ENCODE results near the gene KCNJ9.

KCNJ9 gene

GRCh38 chr1:160127865-160128523 lies 46.7 kb downstream of the KCNJ9 start:
- no peaks in the 10 kb centered on the region for H3K4me1 ChIP-seq (ENCODE audit: low read length)
- TF ChIP-seq CTCF (IDR thresholded peaks at IDR 0.05; ENCODE audit: low read length) = no peak
- no peak for TF ChIP-seq EZH2phosphoT487 (IDR thresholded peaks at IDR 0.05; ENCODE audit: low read length)
- no peak for TF ChIP-seq EZH2 (optimal IDR thresholded peaks at IDR 0.05; ENCODE audit: low read depth, low read length)
- no peak for DNase-seq
- no peak overlapping the region for H3K27ac ChIP-seq (ENCODE audit: low read length)
- H3K9me2 ChIP-seq (replicated peaks; ENCODE audit: insufficient read depth, low read length) = no peaks in the 10 kb centered on the region
- no peaks in the 10 kb centered on the region for H4K20me1 ChIP-seq (ENCODE audit: insufficient read depth, low read length)
- no peaks in the 10 kb centered on the region for H3K27me3 ChIP-seq (replicated peaks; ENCODE audit: insufficient read depth, low read length)
- H3K4me2 ChIP-seq (ENCODE audit: low read depth, low read length) = peak overlapping the region; percentile 0; the same call in 1 of the 2 replicates
- no peak overlapping the region for H3K4me3 ChIP-seq (ENCODE audit: low read length)
- no peaks in the 10 kb centered on the region for H3K36me3 ChIP-seq (replicated peaks; ENCODE audit: insufficient read depth, low read length)
- no peaks in the 10 kb centered on the region for H3K79me2 ChIP-seq (ENCODE audit: low read length)
- peak overlapping the region; percentile 23; the same call in 1 of the 2 replicates for H2AFZ ChIP-seq (ENCODE audit: low read length)
- no peak overlapping the region for H3K9ac ChIP-seq (ENCODE audit: low read length)
- H3K9me3 ChIP-seq (replicated peaks; ENCODE audit: insufficient read depth, low read length) = no peaks in the 10 kb centered on the region
- no peaks in the 10 kb centered on the region for H3F3A ChIP-seq (ENCODE audit: insufficient read depth, low read length)

- no peak for DNase-seq
- H3K4me1 ChIP-seq (ENCODE audit: low read length) = no peaks in the 10 kb centered on the region
These were observed 47.3 kb downstream of the KCNJ9 start for GRCh38 chr1:160128636-160129035.

GRCh38 chr1:160129046-160129445 lies 47.7 kb downstream of the KCNJ9 start:
- no peaks in the 10 kb centered on the region for H3K9me3 ChIP-seq (replicated peaks; ENCODE audit: insufficient read depth, low read length)
- no peaks in the 10 kb centered on the region for H4K20me1 ChIP-seq (ENCODE audit: insufficient read depth, low read length)
- no peak for DNase-seq
- H3F3A ChIP-seq (ENCODE audit: insufficient read depth, low read length) = no peaks in the 10 kb centered on the region
- no peaks in the 10 kb centered on the region for H3K79me2 ChIP-seq (ENCODE audit: low read length)
- no peak overlapping the region for H3K4me2 ChIP-seq (ENCODE audit: low read depth, low read length)
- H3K4me3 ChIP-seq (ENCODE audit: low read length) = no peak overlapping the region
- no peak overlapping the region for H2AFZ ChIP-seq (ENCODE audit: low read length)
- no peaks in the 10 kb centered on the region for H3K27me3 ChIP-seq (replicated peaks; ENCODE audit: insufficient read depth, low read length)
- H3K36me3 ChIP-seq (replicated peaks; ENCODE audit: insufficient read depth, low read length) = no peaks in the 10 kb centered on the region
- H3K4me1 ChIP-seq (ENCODE audit: low read length) = no peaks in the 10 kb centered on the region
- H3K27ac ChIP-seq (ENCODE audit: low read length) = no peak overlapping the region
- H3K9me2 ChIP-seq (replicated peaks; ENCODE audit: insufficient read depth, low read length) = no peaks in the 10 kb centered on the region
- H3K9ac ChIP-seq (ENCODE audit: low read length) = no peak overlapping the region
- TF ChIP-seq EZH2phosphoT487 (IDR thresholded peaks at IDR 0.05; ENCODE audit: low read length) = no peak
- no peak for TF ChIP-seq CTCF (IDR thresholded peaks at IDR 0.05; ENCODE audit: low read length)
- TF ChIP-seq EZH2 (optimal IDR thresholded peaks at IDR 0.05; ENCODE audit: low read depth, low read length) = no peak

More at GRCh38 chr1:160128636-160129035, 47.3 kb downstream of the KCNJ9 start:
- TF ChIP-seq EZH2 (optimal IDR thresholded peaks at IDR 0.05; ENCODE audit: low read depth, low read length) = no peak
- no peak for TF ChIP-seq CTCF (IDR thresholded peaks at IDR 0.05; ENCODE audit: low read length)
- no peak for TF ChIP-seq EZH2phosphoT487 (IDR thresholded peaks at IDR 0.05; ENCODE audit: low read length)
- H3K27me3 ChIP-seq (replicated peaks; ENCODE audit: insufficient read depth, low read length) = no peaks in the 10 kb centered on the region
- no peaks in the 10 kb centered on the region for H3K9me3 ChIP-seq (replicated peaks; ENCODE audit: insufficient read depth, low read length)
- no peak overlapping the region for H3K9ac ChIP-seq (ENCODE audit: low read length)
- no peaks in the 10 kb centered on the region for H3K36me3 ChIP-seq (replicated peaks; ENCODE audit: insufficient read depth, low read length)
- H3F3A ChIP-seq (ENCODE audit: insufficient read depth, low read length) = no peaks in the 10 kb centered on the region
- H2AFZ ChIP-seq (ENCODE audit: low read length) = no peak overlapping the region
- H4K20me1 ChIP-seq (ENCODE audit: insufficient read depth, low read length) = no peaks in the 10 kb centered on the region
- H3K27ac ChIP-seq (ENCODE audit: low read length) = no peak overlapping the region
- H3K9me2 ChIP-seq (replicated peaks; ENCODE audit: insufficient read depth, low read length) = no peaks in the 10 kb centered on the region
- no peaks in the 10 kb centered on the region for H3K79me2 ChIP-seq (ENCODE audit: low read length)
- H3K4me2 ChIP-seq (ENCODE audit: low read depth, low read length) = no peak overlapping the region
- no peak overlapping the region for H3K4me3 ChIP-seq (ENCODE audit: low read length)
